Measurements from ENCODE around the gene CDH26. TPM values are rescaled to one million over a fixed set of nuclear protein-coding genes. Genes with fewer than 3 reads are reported as not detected.
"Not testable (repeated sequence)": the region's sequence is repeated elsewhere in the genome, so short reads cannot be mapped to it uniquely, and the experiment has no call there.

CDH26 gene
- total RNA-seq, 2 experiments from 2014 or later, result 0.75 to 1.1 TPM

GRCh38 chr20:59955131-59955796 is 3.0 kb upstream of the CDH26 start:
- no peaks in the 10 kb centered on the region for H3K4me1 ChIP-seq (ENCODE audit: insufficient read depth, low read length)
- no peak for TF ChIP-seq CTCF (IDR thresholded peaks at IDR 0.05)
- peaks cover 7% of the 10 kb centered on the region for H3K36me3 Mint-ChIP-seq (ENCODE audit: low read depth)
- intact Hi-C loops (cut with DNase I, micrococcal nuclease), result no loop called here
- H3K27ac Mint-ChIP-seq, result no peak overlapping the region
- no peak overlapping the region for H3K4me3 ChIP-seq (ENCODE audit: low read length)
- H3K36me3 ChIP-seq (ENCODE audit: insufficient read depth, low read length), result peaks cover 6% of the 10 kb centered on the region
- no peaks in the 10 kb centered on the region for H3K4me1 Mint-ChIP-seq (ENCODE audit: low read depth)
- no peaks in the 10 kb centered on the region for H3K27me3 Mint-ChIP-seq
- DNase-seq, result peak in 2 of 14 experiments; percentile 21 to 35
- POLR2A ChIA-PET, result interaction anchor here (3.0 kb wide), 1 partner anchor 15 kb away, joined by 10 read pairs; the partner anchor contains the start of genes FAM217B and PPP1R3D
- no peak for ATAC-seq (ENCODE audit: poor library complexity)
- no peak overlapping the region for H3K27ac ChIP-seq (ENCODE audit: low read depth in 1 of 2, low read length in 2 of 2)
- no peaks in the 10 kb centered on the region for H3K9me3 ChIP-seq (ENCODE audit: control insufficient read depth in 1 of 2, insufficient read depth in 1 of 2, low read length in 2 of 2)
- CTCF ChIA-PET, result interaction anchor here (0.9 to 1.1 kb wide), 2 partner anchors 15 to 21 kb away, joined by 3 read pairs; no protein-coding TSS in a partner anchor
- H3K4me3 Mint-ChIP-seq, result no peak overlapping the region
- H3K9me3 Mint-ChIP-seq, result no peaks in the 10 kb centered on the region
- no peaks in the 10 kb centered on the region for H3K27me3 ChIP-seq (ENCODE audit: control insufficient read depth in 1 of 2, insufficient read depth in 2 of 2, low read length in 2 of 2)

GRCh38 chr20:59957568-59957967 is 655 bp upstream of the CDH26 start:
- CTCF ChIA-PET, result interaction anchor here (2.0 kb wide), 1 partner anchor 24 kb away, joined by 7 read pairs; the partner anchor contains the start of gene SYCP2
- H3K4me1 Mint-ChIP-seq (ENCODE audit: low read depth); H3K27me3 ChIP-seq (ENCODE audit: control insufficient read depth in 1 of 2, insufficient read depth in 2 of 2, low read length in 2 of 2); DNase-seq; H3K9me3 Mint-ChIP-seq; H3K4me3 Mint-ChIP-seq; H3K27ac ChIP-seq (ENCODE audit: low read depth in 1 of 2, low read length in 2 of 2); H3K27ac Mint-ChIP-seq; H3K36me3 ChIP-seq (ENCODE audit: insufficient read depth, low read length); H3K36me3 Mint-ChIP-seq (ENCODE audit: low read depth); ATAC-seq (ENCODE audit: poor library complexity); H3K9me3 ChIP-seq (ENCODE audit: control insufficient read depth in 1 of 2, insufficient read depth in 1 of 2, low read length in 2 of 2); H3K27me3 Mint-ChIP-seq; H3K4me3 ChIP-seq (ENCODE audit: low read length); POLR2A ChIA-PET; H3K4me1 ChIP-seq (ENCODE audit: insufficient read depth, low read length); intact Hi-C loops (cut with DNase I, micrococcal nuclease): not testable (repeated sequence)

GRCh38 chr20:59958626-59959025 is 403 bp downstream of the CDH26 start:
- no peak for DNase-seq
- Histone ChIP-seq H3K36me3 (ENCODE audit: insufficient read depth, low read length) (peaks cover 6% of the 10 kb centered on the region), H3K4me1 (ENCODE audit: insufficient read depth, low read length) (no peaks in the 10 kb centered on the region), H3K27ac (ENCODE audit: low read depth in 1 of 2, low read length in 2 of 2) (no peak overlapping the region), H3K9me3 (ENCODE audit: control insufficient read depth in 1 of 2, insufficient read depth in 1 of 2, low read length in 2 of 2) (no peaks in the 10 kb centered on the region), H3K27me3 (ENCODE audit: control insufficient read depth in 1 of 2, insufficient read depth in 2 of 2, low read length in 2 of 2) (no peaks in the 10 kb centered on the region), H3K4me3 (ENCODE audit: low read length) (no peak overlapping the region)
- Mint-ChIP-seq H3K4me3 (no peak overlapping the region), H3K9me3 (no peaks in the 10 kb centered on the region), H3K36me3 (ENCODE audit: low read depth) (peaks cover 3% of the 10 kb centered on the region), H3K27ac (no peak overlapping the region), H3K4me1 (ENCODE audit: low read depth) (no peaks in the 10 kb centered on the region), H3K27me3 (no peaks in the 10 kb centered on the region)
- CTCF ChIA-PET, result interaction anchor here (2.0 kb wide), 1 partner anchor 25 kb away, joined by 7 read pairs; the partner anchor contains the start of gene SYCP2
- intact Hi-C loops (cut with DNase I, micrococcal nuclease), result no loop called here
- TF ChIP-seq CTCF (IDR thresholded peaks at IDR 0.05), result no peak
- POLR2A ChIA-PET, result no interaction called here
- no peak for ATAC-seq (ENCODE audit: poor library complexity)
